AML-193 (cell line): ENCODE data around the gene GRHPR.
"Not testable (repeated sequence)": the region's sequence is repeated elsewhere in the genome, so short reads cannot be mapped to it uniquely, and the experiment has no call there.

Experiments used
- DNase-seq, 2 experiments: peaks; one replicate each; lab custom pipeline; 2025; lab: John Stamatoyannopoulos, UW

GRHPR gene

DNA sequence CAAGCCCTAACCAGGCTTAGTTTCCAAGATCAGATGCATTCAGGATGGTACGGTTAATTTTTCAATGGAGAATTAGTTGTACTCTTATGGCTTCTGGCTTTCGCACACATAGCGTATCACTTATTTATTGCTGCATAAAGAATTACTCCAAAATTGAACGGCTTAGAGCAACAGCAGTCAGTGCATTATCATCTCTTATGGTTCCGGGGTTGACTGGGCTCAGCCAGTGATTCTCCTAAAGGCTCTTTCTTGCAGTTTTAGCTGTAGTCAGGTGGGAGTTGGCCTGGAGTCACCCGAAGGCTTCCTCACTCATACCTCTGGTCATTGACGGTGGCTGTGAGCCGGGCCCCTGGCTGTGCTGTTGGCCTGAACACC lies 595 bp upstream of the GRHPR start:
- DNase-seq, result no peak

DNA sequence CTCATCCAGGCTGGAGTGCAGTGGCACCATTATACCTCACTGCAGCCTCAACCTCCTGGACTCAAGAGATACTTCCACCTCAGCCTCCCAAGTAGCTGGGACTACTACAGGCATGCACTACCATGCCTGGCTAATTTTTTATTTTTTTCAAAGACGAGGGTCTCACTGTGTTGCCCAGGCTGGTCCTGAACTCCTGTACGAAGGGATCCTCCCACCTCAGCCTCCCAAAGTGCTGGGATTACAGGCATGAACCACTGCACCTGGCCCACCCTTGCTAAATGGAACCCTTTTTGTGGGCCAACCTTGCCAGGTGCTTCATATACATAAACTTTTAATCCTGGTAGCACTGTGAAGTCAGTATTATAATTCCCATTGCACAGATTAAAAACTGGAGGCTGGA lies 1.0 kb downstream of the GRHPR start:
- DNase-seq, result no peak

DNA sequence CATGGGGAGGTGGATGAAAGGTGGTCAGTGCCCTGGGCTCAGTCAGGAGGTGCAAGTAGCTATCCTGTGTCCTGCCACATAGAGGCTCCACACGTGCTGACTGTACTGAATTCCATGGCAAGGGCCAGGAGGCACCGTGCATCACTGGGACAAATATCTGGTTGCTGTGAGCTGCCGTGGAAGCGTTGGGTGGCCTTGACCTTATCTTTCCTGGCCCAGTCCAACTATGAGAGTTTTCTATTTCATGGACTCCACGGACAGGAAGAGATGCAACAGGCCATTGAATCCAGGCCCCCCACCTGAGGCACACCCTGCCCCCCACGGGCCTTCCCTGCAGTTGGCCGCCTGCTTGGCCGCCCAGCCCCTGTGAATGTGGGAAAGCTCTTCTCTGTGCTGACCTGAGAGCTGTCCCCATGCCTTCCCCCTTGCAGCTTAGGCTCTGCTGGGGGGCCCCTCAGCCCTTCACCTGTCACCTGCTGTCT lies 1.7 kb downstream of the GRHPR start:
- no peak for DNase-seq

DNA sequence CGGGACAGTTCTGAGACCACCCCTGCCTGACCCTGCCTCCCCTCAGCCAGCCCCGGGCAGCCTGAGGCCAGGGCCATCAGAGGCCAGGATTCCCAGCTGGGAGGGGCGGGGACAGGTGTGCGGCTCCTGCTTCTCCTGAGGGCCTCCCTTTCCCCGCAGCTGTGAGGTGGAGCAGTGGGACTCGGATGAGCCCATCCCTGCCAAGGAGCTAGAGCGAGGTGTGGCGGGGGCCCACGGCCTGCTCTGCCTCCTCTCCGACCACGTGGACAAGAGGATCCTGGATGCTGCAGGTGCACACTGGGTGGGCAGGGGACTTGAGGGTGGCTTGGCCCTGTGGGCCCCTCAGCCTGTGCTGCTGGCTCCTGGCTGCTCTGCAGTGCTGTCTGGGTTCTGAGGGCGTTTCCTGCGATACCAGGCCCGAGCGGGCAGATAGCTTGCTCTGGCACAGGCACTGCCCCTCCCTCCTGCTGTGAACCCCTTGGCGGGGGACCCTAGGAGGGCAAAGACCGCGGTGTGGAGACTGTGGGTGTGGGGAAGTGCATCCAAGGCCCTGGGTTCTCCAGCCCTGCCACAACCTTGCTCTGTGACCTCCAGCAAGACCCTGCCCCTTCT lies 2.3 kb downstream of the GRHPR start:
- no peak for DNase-seq

DNA sequence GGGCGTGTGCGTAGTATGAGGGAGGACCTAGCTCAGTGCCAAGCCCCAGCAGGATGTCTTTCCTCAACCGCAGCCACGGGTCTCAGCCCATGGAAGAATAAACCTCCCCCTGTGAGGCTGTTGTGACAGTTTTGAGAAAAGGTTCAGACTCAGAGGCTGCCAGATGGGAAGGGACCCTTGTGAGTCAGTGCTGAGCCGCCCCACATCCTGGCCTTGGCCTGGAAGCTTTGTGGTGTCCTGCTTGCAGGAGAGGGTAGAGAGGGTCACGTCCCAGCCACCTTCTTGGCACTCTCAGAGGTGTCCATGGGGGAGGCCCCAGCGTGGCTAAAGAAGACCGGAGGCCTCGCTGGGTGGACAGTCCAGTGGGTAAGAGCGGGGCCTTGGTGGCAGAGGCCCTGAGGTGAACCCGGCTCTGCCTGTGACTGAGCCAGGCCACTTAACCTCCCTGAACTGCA lies 2.8 kb downstream of the GRHPR start:
- no peak for DNase-seq

DNA sequence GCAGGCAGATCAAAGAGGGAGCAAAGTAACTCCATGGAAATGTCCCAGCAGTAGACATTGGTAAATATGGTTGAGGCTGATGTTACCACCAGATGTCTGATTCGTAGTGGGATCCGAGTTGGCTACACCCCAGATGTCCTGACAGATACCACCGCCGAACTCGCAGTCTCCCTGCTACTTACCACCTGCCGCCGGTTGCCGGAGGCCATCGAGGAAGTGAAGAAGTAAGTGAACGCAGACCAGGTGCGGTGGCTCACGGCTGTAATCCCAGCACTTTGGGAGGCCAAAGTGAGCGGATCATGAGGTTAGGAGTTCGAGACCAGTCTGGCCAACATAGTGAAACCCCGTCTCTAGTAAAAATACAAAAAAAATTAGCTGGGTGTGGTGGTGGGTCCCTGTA lies 3.9 kb downstream of the GRHPR start:
- DNase-seq, result not testable (repeated sequence)

DNA sequence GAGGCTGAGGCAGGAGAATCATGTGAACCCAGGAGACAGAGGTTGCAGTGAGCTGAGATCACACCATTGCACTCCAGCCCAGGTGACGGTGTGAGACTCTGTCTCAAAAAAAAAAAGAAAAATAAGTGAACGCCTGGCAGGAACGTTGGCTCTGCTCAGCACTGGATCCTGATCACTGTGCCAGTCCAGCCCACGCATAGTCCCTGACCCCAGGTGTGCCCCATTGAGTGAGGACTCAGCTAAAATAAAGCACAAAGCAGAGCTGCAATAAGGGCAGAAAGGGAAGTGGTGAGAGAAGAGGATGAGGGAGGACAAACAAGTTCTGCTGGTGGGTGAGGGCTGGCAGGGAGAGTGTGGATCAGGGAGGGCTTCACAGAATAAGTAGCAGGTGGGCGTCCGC lies 4.3 kb downstream of the GRHPR start:
- peak in 1 of 2 experiments; percentile 6 for DNase-seq

DNA sequence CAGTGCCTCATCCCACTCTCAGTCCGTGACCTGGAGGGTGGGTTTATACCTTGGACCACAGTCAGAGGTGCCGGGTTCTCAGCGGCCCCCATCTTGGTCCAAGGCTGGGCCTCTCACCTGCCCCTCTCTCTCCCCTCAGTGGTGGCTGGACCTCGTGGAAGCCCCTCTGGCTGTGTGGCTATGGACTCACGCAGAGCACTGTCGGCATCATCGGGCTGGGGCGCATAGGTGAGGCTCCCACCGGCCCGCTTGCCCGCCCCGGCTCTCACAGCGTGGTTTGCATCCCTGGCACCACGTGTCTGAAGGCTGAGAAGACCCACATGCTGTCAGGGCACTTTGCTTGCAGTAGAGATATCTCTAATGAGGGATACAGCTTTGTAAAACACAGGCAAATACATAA lies 5.8 kb downstream of the GRHPR start:
- DNase-seq, result no peak

DNA sequence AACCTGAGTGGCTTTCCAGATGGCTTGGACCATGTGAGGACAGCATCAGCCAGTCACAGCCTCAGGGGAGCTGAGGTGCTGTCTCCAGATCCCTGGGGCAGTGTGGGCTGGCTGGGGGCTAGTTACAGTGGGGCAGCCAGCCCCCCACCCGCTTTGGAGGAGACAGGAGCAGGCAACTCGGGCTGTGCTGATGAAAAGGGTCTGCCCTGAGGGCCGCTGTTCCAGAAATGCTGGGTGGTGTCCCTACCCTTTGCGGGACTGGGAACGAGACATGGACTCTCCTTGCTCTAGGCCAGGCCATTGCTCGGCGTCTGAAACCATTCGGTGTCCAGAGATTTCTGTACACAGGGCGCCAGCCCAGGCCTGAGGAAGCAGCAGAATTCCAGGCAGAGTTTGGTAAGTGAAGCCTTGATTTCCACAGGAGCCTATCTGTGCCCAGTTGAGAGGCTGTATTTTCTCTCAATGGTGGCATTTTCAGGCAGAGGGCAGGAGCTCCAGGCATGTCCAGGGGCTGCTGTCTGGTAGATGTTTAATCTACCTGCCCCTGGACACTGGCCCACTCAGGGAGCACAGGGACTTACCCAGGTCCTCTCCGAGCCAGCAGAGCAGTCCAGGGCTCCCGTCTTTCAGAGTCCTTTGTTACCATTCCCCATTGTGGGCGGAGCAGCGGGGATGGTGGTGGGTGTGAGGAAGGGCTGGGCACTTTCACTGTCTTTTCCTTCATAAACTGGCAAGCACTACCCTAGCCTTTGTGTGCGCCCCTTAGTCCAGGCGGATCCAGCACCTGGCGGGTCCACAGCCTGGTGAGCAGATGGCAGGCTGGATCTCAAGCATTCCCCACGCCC lies 7.2 kb downstream of the GRHPR start:
- no peak for DNase-seq

DNA sequence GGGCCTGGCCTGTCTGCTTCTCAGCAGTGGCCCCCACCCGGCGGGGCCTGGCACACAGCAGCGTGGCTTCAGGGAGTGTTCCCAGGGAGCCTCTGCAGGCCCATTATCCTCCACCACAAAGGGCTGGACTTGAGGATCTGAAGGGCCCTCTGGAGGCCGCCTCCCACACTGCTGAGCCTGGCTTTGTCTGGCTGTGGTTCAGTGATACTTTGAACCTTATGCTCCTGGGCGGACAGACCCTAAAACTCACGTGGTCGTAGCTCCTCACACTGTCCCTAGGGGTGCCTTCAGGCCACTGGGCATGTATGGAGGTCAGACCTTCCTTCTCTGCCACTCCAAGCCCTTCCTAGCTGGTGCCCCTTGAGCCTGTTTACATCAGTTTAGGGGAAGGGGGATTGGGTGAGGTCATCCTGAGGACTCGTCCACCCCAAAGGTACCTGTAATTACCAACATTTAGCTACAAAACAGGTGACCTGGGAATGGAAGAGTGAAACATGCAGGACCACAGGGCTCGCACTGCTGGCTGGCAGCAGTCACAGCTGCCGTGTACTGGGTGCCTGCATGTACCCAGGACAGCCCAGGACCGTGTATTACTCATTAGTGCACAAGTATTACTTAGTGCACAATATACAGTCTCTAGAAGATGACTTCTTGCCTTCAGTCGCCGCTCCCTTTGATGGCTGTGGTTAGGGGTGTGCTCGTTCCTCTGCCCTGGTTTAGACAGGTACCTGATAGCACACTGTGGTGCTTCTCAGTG lies 8.5 kb downstream of the GRHPR start:
- DNase-seq, result no peak

DNA sequence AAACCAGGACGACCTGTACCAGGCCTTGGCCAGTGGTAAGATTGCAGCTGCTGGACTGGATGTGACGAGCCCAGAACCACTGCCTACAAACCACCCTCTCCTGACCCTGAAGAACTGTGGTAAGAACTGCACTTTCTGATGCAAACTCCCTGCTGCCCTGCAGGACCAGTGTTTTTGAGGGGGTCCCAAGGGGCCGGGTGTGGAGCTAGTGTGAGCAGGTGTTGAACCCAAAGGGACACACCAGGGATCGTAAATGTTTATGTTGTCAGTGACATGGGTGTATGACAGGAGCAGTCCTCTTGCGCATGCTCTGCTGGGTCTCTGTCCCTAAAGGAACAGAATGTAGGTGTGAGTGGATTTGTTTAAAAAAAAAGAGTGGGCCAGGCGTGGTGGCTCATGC lies 9.5 kb downstream of the GRHPR start:
- DNase-seq, result no peak

DNA sequence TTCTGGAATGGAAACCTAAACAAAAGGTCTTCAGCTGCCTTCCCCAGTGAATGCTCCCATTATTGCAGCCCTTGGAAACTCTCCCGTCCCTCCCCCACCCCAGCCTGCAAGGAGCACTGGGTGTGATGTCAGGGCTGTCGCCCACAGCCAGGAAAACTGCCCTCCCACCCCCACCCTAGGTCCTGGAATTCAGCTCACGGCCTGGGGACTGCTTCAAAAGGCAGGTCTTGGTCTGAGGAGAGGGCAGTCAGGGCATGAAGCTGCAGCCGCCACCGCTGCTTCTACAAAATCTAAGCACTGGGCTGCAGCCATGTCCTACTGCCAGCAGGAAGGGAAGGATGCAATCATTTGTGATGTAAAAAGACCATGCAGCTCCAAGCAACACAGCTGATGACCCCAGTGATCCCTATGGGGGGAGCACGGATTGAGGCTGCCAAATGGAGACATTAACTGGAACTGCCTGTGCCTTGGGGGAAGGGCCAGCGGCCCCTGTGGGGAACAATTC lies 11.4 kb downstream of the GRHPR start:
- DNase-seq, result no peak

DNA sequence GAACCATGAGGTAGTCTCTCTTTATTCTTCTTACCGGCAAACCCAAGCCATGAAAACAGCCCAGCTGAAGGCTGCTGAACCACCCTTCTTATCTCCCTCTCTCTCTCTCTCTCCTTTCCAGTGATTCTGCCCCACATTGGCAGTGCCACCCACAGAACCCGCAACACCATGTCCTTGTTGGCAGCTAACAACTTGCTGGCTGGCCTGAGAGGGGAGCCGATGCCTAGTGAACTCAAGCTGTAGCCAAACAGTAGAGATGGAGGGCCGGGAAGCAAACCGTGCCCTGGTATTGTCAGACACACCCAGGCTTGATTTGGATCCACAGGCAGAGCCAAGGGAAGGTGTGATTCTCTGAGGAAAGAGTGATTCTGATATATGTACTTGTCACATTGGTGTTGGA lies 14.0 kb downstream of the GRHPR start:
- no peak for DNase-seq

DNA sequence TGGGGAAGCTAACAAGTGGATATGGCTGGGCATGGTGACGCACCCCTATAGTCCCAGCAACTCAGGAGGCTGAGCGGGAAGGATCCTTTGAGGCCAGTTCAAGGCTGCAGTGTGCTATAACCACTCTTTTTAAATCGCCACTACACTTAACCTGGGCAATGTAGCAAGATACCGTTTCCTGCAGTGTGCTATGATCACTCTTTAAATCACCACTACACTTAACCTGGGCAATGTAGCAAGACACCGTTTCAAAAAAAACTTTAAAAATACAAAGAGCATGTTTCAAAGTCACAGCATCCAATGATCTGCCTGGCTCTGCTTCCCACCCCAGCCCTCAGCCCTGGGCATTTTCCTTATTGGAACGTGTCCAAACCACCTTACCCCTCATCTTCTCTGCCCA lies 14.5 kb downstream of the GRHPR start:
- DNase-seq, result no peak

DNA sequence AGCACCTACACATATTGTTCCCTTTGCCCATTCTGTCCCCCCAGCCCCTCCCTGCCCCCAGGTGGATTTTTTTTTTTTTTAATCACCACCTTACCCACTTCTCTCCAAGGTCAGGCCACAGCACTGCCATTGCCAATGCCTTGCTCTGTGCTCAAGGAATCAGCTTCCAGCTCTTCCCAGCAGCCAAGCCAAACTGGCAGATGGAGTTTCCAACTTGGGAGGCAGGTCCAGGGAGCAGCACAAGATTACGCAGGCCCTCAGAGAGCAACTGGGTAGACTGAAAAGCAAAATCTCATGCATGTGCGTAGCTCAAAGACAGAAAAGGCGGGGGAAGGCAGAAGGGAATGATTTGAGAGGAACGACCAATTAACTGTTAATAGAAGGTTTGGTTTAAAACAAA lies 15.1 kb downstream of the GRHPR start:
- no peak for DNase-seq

DNA sequence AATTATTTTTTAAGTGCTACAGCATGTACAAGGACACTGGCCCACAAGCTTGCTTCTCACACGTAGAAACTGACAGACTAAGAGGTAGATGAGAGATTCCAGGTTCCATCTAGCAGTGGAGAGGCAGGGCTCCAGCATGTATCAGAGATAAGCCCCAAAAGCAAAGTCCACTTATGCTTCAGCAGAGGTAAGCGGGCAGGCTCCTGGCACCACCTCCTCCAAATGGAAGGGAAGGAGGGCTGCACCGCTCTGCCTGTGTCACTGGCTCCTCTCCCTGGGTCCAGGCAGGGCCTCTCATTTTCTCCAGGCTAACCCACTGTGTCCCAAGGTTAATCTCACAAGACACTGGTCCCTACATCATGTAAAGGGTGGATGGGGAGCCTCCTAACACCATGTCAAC lies 15.9 kb downstream of the GRHPR start:
- DNase-seq, result no peak

DNA sequence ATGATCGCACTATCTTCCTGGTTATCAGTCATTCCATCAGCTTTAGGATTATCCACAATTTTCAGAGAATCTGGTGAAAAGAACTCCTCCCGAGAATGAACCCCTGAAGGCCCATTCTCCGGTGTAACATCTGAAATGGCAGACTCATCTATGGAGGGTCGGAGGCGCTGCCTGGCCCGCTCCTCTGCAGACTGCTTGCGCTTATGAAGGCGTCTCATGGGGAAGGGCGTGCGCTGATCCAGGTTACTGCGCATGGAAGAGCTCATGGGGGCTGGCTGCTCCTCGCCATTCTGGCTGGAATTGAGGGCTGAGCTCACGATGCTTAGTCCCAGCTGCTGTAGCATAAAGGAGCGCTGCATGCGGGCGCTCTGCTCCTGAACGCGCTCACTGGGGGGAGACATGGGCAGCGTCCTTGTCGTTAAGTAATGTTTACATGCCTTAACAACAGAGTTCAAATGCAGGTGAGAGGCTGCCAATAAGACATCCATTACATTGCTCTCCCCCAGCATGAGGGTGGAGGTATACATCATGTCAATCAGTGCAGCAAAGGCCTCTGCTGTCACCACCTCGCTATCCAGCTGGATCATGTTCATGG lies 19.4 kb downstream of the GRHPR start:
- DNase-seq, result no peak

DNA sequence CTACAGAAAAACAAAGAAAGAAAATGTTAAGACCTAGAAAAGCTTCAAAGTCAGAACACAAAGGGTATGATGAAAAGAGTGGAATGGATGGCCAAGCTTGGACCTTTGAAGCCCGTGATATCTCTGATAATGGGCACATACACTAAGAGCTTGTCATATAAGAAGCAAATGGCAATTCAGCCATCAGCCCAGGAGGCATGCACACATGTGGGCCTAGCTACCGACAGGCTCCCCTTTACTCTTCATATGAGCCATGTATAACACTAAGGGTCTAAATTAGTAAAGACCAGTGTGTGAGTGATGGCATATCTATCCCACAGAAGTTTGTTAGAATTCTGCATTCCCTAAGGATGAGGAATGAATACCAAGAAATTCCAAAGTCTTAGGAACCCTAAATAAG lies 20.1 kb downstream of the GRHPR start:
- no peak for DNase-seq

DNA sequence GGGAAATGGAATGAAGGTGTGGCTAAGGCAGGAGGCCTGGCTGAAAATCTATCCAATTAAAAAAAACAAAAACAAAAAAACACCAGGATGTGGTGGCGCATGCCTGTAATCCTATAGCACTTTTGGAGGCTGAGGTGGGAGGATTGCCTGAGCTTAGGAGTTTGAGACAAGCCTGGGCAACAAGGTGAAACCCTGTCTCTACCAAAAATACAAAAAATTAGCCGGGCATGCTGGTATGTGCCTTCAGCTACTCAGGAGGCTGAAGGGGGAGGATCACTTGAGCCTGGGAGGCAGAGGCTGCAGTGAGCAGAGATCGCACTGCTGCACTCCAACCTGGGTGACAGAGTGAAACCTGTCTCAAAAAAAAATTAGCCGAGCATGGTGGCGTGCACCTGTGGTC lies 21.1 kb downstream of the GRHPR start:
- no peak for DNase-seq

DNA sequence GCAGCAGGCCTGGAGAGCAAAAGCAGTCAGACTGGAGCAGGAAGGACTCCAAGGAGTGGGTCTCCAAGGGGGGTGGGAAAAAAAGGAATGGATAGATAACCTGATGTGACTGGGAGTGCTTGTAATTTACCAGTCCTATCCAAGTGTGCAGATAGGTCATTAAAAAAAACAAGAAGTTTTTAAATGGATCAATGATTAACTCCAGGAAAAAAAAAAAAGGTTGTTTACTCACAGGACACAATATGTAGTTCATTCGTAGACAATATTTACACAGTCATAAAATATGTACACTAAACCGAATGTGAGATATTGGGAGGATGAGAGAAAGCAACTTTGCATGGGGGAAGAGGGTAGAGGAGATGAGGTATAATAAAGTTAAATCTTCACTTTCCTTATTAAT lies 22.4 kb downstream of the GRHPR start:
- DNase-seq, result no peak

DNA sequence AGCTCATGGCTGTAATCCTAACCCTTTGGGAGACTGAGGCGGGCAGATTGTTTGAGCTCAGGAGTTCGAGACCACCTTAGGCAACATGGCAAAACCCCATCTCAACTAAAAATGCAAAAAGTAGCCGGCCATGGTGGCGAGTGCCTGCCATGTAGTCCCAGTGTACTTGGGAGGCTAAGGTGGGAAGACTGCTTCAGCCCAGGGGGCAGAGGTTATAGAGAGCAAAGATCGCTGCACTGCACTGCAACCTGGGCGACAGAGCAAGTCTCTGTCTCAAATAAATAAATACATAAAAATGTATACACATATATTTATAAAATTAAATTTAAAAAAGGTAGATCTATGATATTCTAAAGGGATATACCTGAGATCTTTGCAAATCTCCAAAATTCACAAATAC lies 23.3 kb downstream of the GRHPR start:
- no peak for DNase-seq

DNA sequence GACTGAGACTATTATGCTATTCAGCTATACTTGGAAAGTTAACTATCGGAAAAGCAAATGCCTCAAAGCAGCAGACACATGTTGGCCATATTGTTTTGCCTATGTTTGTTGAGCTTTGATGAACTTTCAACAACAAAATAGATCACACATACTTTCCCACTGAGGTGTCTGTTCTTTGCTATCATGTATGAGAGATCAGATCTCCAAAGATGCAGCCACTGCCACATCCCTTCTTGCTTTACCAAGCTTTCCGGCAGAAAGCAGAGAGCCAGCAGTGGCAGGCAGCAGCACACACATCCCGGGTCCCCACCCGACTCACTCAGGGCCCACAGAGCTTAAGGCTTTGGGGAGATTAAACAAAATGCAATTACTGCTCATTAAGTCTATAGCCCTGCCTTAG lies 23.9 kb downstream of the GRHPR start:
- no peak for DNase-seq
